Pancreas (tissue), 10 donors: Measurements from ENCODE around the gene FDXACB1. TPM values are rescaled to one million over a fixed set of nuclear protein-coding genes. Genes with fewer than 3 reads are reported as not detected.

Experiments used
- ATAC-seq, 4 donors: fragments of 200-7000 bp; cut with Tn5 transposase; one replicate each; pipeline versions ENCODE4 v1.8.0 to v1.9.1; 2020; ENCODE audit warnings: mild to moderate bottlenecking in 4 of 4, moderate library complexity in 4 of 4
- DNase-seq, 6 donors: peaks; one replicate each; pipeline ENCODE4 v3.0.0-alpha.2; 2020
- FAIRE-seq: peaks from 2 replicates; lab custom pipeline; 2012; peaks lifted over from hg19 to GRCh38; lab: Jason Lieb, UNC
- H3K27ac ChIP-seq, 4 donors: fragments of 200-600 bp; sonication (generic); 1 replicate in 3 of 4; 2 replicates in 1 of 4; pipeline versions ENCODE4 v1.5.0 to v1.8.0; 2020
- H3K27me3 ChIP-seq, 4 donors: fragments of 200-600 bp; one replicate each; pipeline ENCODE4 v1.8.0; 2021
- H3K36me3 ChIP-seq, 3 donors: fragments of 200-600 bp; sonication (generic) in 1 of 3; one replicate each; pipeline versions ENCODE4 v1.5.0 to v1.8.0; 2020 to 2021
- H3K4me1 ChIP-seq, 3 donors: fragments of 200-600 bp; one replicate each; pipeline ENCODE4 v1.8.0; 2021
- H3K4me3 ChIP-seq, 4 donors: fragments of 200-600 bp; sonication (generic) in 2 of 4; one replicate each; pipeline versions ENCODE4 v1.5.0 to v1.8.0; 2020 to 2021
- H3K9me3 ChIP-seq, 4 donors: fragments of 200-600 bp; one replicate each; pipeline ENCODE4 v1.8.0; 2021
- CTCF ChIP-seq, 4 donors: fragments of 200-600 bp; sonication (generic) in 3 of 4; IDR thresholded peaks; one replicate each; pipeline versions ENCODE4 v1.5.0 to v1.8.0; 2021; ENCODE audit warnings: antibody characterized with exemption in 4 of 4
- WGBS, 2 donors: extraction: QIAGEN DNeasy Blood & Tissue Kit; methylation state at CpG; one replicate each; pipeline ENCODE4 v1.1.7; 2013; 5-methylcytosine and 5-hydroxymethylcytosine counted together
- intact Hi-C, 3 donors: fragments of 100-400 bp; cut with DNase I; formaldehyde crosslinking; loops; one replicate each; pipeline versions ENCODE4 v1.11.1 to v1.14.2; 2022
- polyA plus RNA-seq, 2 donors: library from polyadenylated mRNA; stranded (reverse); fragments of 200-250 nt; gene quantifications; one replicate each; pipeline ENCODE4 v1.2.3, GENCODE V29; 2013
- total RNA-seq, 6 donors: library from RNA; stranded (reverse); fragmentation: NEBNext Ultra II Directional in 4 of 6; extraction: Animal tissue kit (Norgen Biotek cat#: 25700) in 4 of 6; gene quantifications; one replicate each; pipeline versions ENCODE4 v1.2.1 to v1.2.4, GENCODE V29; 2021 to 2023
- donor health status: healthy with polysubstance abuse.
- donor health status: DM: no; HTN: no; CAD: no; lungs with moderate emphysema.
- donor health status: DM: no; HTN: no; CAD: no.
- donor health status: control.
- donor health status: control.
- donor health status: Bipolar disorder and iron deficiency.
- donor health status: DM: yes; HTN: yes; CAD: no.
- donor health status: DM: no; HTN: no; CAD: no.
- donor health status: DM: no; HTN: no; CAD: no.
- donor health status: DM: yes; HTN: yes; CAD: no.

The FDXACB1 gene
- total and polyA plus RNA-seq, 8 donors: 0.51 to 2.1 (median 1.2) TPM

DNA sequence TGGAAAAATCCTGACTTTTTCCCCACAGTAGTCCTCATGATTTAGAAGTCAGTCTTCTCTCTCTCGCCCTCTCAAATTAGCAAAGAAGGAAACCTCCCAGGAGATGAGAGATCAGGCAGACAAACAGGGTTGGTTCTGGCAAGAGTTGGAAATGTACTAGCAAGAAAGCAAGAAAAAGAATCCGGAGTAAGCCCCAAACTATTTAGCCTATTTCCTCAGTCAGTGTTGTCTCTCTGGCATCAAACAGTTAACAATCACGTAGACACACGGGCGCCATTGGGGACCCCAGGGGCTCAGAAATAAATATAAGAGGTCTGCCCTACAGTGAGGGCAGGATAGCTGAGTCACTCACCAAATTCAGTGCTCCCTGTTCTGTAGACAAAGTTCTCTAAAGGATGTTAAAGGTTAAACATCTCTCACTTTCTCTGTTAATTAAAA is 44.4 kb upstream of the FDXACB1 start:
- Histone ChIP-seq H3K36me3 (no peaks in the 10 kb centered on the region), H3K9me3 (no peaks in the 10 kb centered on the region), H3K27ac (peak overlapping the region; percentile 25 to 66 (median 41)), H3K27me3 (no peaks in the 10 kb centered on the region), H3K4me1 (peaks cover 25 to 45% (median 38%) of the 10 kb centered on the region in 3 donors), H3K4me3 (no peak overlapping the region)
- FAIRE-seq: no peak
- intact Hi-C loops: loop anchor here in 1 of 3 donors (5.0 kb wide), 1 partner anchor 41 kb away; no protein-coding TSS in a partner anchor
- TF ChIP-seq CTCF (IDR thresholded peaks at IDR 0.05): no peak
- 47 to 59% methylated on average over 5 of the region's 5 CpGs for WGBS, 2 donors
- ATAC-seq: no peak
- no peak for DNase-seq

DNA sequence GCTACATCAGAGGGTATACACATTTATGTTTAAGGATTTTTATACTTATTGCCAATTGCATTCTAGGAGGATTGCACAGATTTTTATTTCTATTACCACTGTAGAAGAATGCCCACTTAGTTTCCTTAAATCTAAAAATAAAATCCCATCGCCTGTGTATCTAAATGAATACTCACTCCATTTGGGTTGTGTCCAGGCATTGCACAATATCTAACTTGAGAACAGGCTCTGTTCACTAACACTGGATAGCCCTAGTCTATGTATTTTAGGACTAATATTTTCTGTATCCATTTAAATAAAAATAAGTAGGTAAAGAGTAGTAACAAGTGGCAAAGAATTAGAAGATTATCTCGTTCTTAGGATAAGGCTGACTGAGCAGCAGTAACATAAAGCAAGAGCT is 43.8 kb upstream of the FDXACB1 start:
- Histone ChIP-seq H3K4me3 (no peak overlapping the region), H3K36me3 (no peaks in the 10 kb centered on the region), H3K27ac (peak overlapping the region in 3 of 4 donors; percentile 25 to 66 (median 56)), H3K9me3 (no peaks in the 10 kb centered on the region), H3K4me1 (peaks cover 31 to 49% (median 44%) of the 10 kb centered on the region in 3 donors), H3K27me3 (no peaks in the 10 kb centered on the region)
- ATAC-seq (peak in 1 of 4 donors; percentile 9), FAIRE-seq (no peak), DNase-seq (peak in 3 of 6 donors; percentile 49 to 80 (median 51))
- TF ChIP-seq CTCF (IDR thresholded peaks at IDR 0.05): no peak
- 0 to 2% methylated on average over 2 of the region's 2 CpGs for WGBS, 2 donors
- intact Hi-C loops: loop anchor here in 1 of 3 donors (5.0 kb wide), 1 partner anchor 41 kb away; no protein-coding TSS in a partner anchor

DNA sequence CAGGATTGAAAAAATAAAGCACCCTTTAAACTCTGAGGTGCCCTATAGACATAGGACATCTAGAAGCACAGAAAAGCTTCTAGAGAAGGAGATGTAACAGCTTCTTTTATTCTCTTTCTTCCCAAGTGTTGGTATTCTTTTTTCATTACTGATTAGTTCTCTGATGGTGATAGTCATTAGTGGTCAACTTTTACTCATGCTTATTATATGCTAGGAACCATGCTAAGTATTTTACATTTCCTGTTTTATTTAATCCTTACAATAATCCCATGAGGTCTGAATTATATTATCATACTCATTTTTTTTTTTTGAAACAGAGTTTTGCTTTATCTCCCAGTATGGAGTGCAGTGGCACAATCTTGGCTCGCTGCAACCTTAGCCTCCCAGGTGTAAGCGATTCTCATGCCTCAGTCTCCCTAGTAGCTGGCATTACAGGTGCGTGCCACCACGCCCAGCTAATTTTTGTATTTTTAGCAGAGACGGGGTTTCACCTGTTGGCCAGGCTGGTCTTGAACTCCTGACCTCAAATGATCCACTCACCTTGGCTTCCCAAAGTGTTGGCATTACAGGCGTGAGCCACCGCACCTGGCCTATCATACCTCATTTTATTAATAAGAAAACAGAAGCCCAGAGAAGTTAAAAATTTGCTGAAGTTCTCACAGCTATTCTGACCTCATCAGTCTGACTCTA is 42.7 kb upstream of the FDXACB1 start:
- no peaks in the 10 kb centered on the region for H3K9me3 ChIP-seq
- no peak for DNase-seq
- peaks cover 33 to 48% (median 47%) of the 10 kb centered on the region in 3 donors for H3K4me1 ChIP-seq
- H3K27me3 ChIP-seq: no peaks in the 10 kb centered on the region
- no peak for ATAC-seq
- WGBS, 2 donors: 66 to 75% methylated on average over 7 of the region's 7 CpGs
- TF ChIP-seq CTCF (IDR thresholded peaks at IDR 0.05): no peak
- no peak for FAIRE-seq
- H3K36me3 ChIP-seq: no peaks in the 10 kb centered on the region
- no peak overlapping the region for H3K4me3 ChIP-seq
- peak overlapping the region in 1 of 4 donors; percentile 66 for H3K27ac ChIP-seq
- intact Hi-C loops: loop anchor here in 1 of 3 donors (5.0 kb wide), 1 partner anchor 39 kb away; no protein-coding TSS in a partner anchor

DNA sequence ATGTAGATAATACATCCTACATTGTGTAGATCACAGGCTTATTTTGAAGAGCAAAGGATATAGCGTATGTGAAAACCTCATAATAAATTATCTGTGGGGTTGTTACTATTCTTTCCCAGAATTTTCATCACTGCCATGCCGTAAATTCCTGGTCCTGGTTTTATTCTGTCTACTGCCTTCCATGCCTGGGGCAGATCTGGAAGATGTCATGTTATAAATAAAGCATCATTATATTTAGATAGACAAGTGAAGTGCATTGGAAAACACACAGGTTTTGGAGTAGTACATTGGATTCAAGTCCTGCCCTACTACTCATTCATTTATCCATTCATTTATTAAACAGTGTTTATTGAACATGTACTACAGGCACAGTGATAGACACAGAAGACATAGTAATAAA is 41.9 kb upstream of the FDXACB1 start:
- H3K36me3 ChIP-seq: no peaks in the 10 kb centered on the region
- H3K4me1 ChIP-seq: peaks cover 28 to 43% (median 40%) of the 10 kb centered on the region in 3 donors
- WGBS, 2 donors: 76 to 96% methylated on average over 2 of the region's 2 CpGs
- ATAC-seq: no peak
- no peak for TF ChIP-seq CTCF (IDR thresholded peaks at IDR 0.05)
- no peaks in the 10 kb centered on the region for H3K9me3 ChIP-seq
- no peak for DNase-seq
- intact Hi-C loops: loop anchor here in 1 of 3 donors (5.0 kb wide), 1 partner anchor 39 kb away; no protein-coding TSS in a partner anchor
- H3K27ac ChIP-seq: no peak overlapping the region
- no peaks in the 10 kb centered on the region for H3K27me3 ChIP-seq
- H3K4me3 ChIP-seq: no peak overlapping the region
- no peak for FAIRE-seq
